H1 (cell line): ENCODE data around the gene CHAD. TPM values are rescaled to one million over a fixed set of nuclear protein-coding genes. Genes with fewer than 3 reads are reported as not detected.

ENCODE experiments used
- CTCF ChIA-PET: fragments of 300-600 bp; sonication (Branson Sonifier 250); formaldehyde crosslinking; loops from one replicate; lab custom pipeline; 2021; ENCODE audit not compliant: partially characterized antibody; lab: Charles Lee
- POLR2A ChIA-PET: fragments of 300-600 bp; sonication (Branson Sonifier 250); formaldehyde crosslinking; loops from one replicate; lab custom pipeline; 2021; ENCODE audit warnings: inconsistent platforms; ENCODE audit not compliant: partially characterized antibody; lab: Charles Lee
- DNase-seq, 2 experiments: peaks; one replicate each; pipeline versions ENCODE4 v3.0.0 to v3.0.0-alpha.2; 2010 to 2022; ENCODE audit warnings: low spot score in 2 of 2, low read depth in 1 of 2, mixed read lengths in 1 of 2
- FAIRE-seq: peaks from 2 replicates; lab custom pipeline; 2011; peaks lifted over from hg19 to GRCh38; lab: Jason Lieb, UNC
- H2AFZ ChIP-seq: 2 replicates; pipeline ENCODE4 v1.8.1; 2012; ENCODE audit warnings: low read length, inconsistent platforms
- H2AK5ac ChIP-seq: 2 replicates; pipeline ENCODE4 v1.6.1; 2013; ENCODE audit warnings: low read depth, low read length
- H2BK120ac ChIP-seq: replicated peaks from 2 replicates; pipeline ENCODE3; 2013; ENCODE audit warnings: low read depth, low read length, inconsistent platforms
- H2BK12ac ChIP-seq: 2 replicates; pipeline ENCODE4 v1.6.1; 2013; ENCODE audit warnings: low read depth, low read length
- H2BK15ac ChIP-seq: 2 replicates; pipeline ENCODE4 v1.6.1; 2013; ENCODE audit warnings: low read length
- H2BK20ac ChIP-seq: 2 replicates; pipeline ENCODE4 v1.6.1; 2013; ENCODE audit warnings: low read length
- H2BK5ac ChIP-seq: 2 replicates; pipeline ENCODE4 v1.6.1; 2013; ENCODE audit warnings: low read depth, low read length
- H3K14ac ChIP-seq: 2 replicates; pipeline ENCODE4 v1.6.1; 2013; ENCODE audit warnings: inconsistent platforms; ENCODE audit not compliant: insufficient read length
- H3K18ac ChIP-seq: 2 replicates; pipeline ENCODE4 v1.6.1; 2013; ENCODE audit warnings: low read length; ENCODE audit errors: extremely low read depth
- H3K23ac ChIP-seq: 2 replicates; pipeline ENCODE4 v1.6.1; 2013; ENCODE audit warnings: inconsistent platforms; ENCODE audit not compliant: insufficient read length
- H3K23me2 ChIP-seq: 2 replicates; pipeline ENCODE4 v1.6.1; 2013; ENCODE audit warnings: low read depth, low read length
- H3K27ac ChIP-seq: 2 replicates; pipeline ENCODE4 v1.6.1; 2011; ENCODE audit warnings: low read depth, low read length, inconsistent platforms
- H3K27me3 ChIP-seq, 4 experiments: replicated peaks in 1 of 4; 1 replicate in 1 of 4; 2 replicates in 3 of 4; pipeline versions ENCODE4 v1.6.1 to v1.8.1; 2011 to 2013; ENCODE audit warnings: low read length in 3 of 4, mild to moderate bottlenecking in 3 of 4, inconsistent platforms in 2 of 4, mixed read lengths in 2 of 4, moderate library complexity in 1 of 4; ENCODE audit not compliant: control insufficient read depth in 3 of 4, insufficient read depth in 3 of 4; ENCODE audit errors: extremely low read depth in 1 of 4
- H3K36me3 ChIP-seq, 4 experiments: 2 replicates each; pipeline versions ENCODE4 v1.6.1 to v1.8.1; 2011 to 2013; ENCODE audit warnings: mild to moderate bottlenecking in 4 of 4, low read length in 3 of 4, moderate library complexity in 2 of 4, control low read depth in 1 of 4, inconsistent platforms in 1 of 4; ENCODE audit not compliant: insufficient read depth in 4 of 4, control insufficient read depth in 2 of 4
- H3K4ac ChIP-seq: replicated peaks from 2 replicates; pipeline ENCODE3; 2013; ENCODE audit warnings: low read length, low read depth, mixed read lengths, inconsistent platforms; ENCODE audit not compliant: insufficient read length
- H3K4me1 ChIP-seq, 4 experiments: replicated peaks in 1 of 4; 1 replicate in 1 of 4; 2 replicates in 3 of 4; pipeline versions ENCODE4 v1.6.1 to v1.8.1; 2011 to 2013; ENCODE audit warnings: low read length in 3 of 4, inconsistent platforms in 2 of 4, mixed read lengths in 1 of 4; ENCODE audit not compliant: insufficient read depth in 4 of 4, control insufficient read depth in 3 of 4
- H3K4me2 ChIP-seq, 2 experiments: 2 replicates each; pipeline versions ENCODE4 v1.6.1 to v1.8.1; 2011 to 2013; ENCODE audit warnings: low read depth in 2 of 2, low read length in 2 of 2, control low read depth in 1 of 2, inconsistent platforms in 1 of 2, mild to moderate bottlenecking in 1 of 2; ENCODE audit not compliant: insufficient read depth in 1 of 2
- H3K4me3 ChIP-seq, 4 experiments: fragments of 200-600, 300-600 bp in 1 of 4; sonication (generic), shearing (Covaris generic), sonication (Bioruptor Twin) in 1 of 4; 2 replicates each; pipeline versions ENCODE4 v1.5.1 to v1.8.1; 2011 to 2016; ENCODE audit warnings: low read length in 4 of 4, low read depth in 3 of 4, control low read depth in 2 of 4, inconsistent platforms in 2 of 4, mild to moderate bottlenecking in 2 of 4, mixed read lengths in 1 of 4, moderate library complexity in 1 of 4; ENCODE audit not compliant: insufficient read depth in 2 of 4; ENCODE audit errors: extremely low read depth in 1 of 4
- H3K56ac ChIP-seq: replicated peaks from 2 replicates; pipeline ENCODE3; 2013; ENCODE audit warnings: low read depth, mild to moderate bottlenecking, mixed read lengths, low read length, inconsistent platforms; ENCODE audit not compliant: insufficient read length
- H3K79me1 ChIP-seq: 2 replicates; pipeline ENCODE4 v1.6.1; 2013; ENCODE audit warnings: low read depth, low read length, control low read depth
- H3K79me2 ChIP-seq, 2 experiments: 2 replicates each; pipeline versions ENCODE4 v1.6.1 to v1.8.1; 2012 to 2013; ENCODE audit warnings: low read length in 2 of 2, mild to moderate bottlenecking in 2 of 2, inconsistent platforms in 1 of 2; ENCODE audit not compliant: insufficient read depth in 2 of 2, control insufficient read depth in 1 of 2
- H3K9ac ChIP-seq, 4 experiments: replicated peaks in 1 of 4; 1 replicate in 1 of 4; 2 replicates in 3 of 4; pipeline versions ENCODE4 v1.6.1 to v1.8.1; 2011 to 2013; ENCODE audit warnings: low read depth in 3 of 4, low read length in 3 of 4, control low read depth in 2 of 4, mild to moderate bottlenecking in 2 of 4, moderate library complexity in 2 of 4, inconsistent platforms in 1 of 4; ENCODE audit errors: extremely low read depth in 1 of 4
- H3K9me3 ChIP-seq, 2 experiments: 2 replicates each; pipeline versions ENCODE4 v1.6.1 to v1.8.1; 2012 to 2013; ENCODE audit warnings: mild to moderate bottlenecking in 2 of 2, moderate library complexity in 2 of 2, control low read depth in 1 of 2, inconsistent platforms in 1 of 2, low read depth in 1 of 2, low read length in 1 of 2, mixed read lengths in 1 of 2; ENCODE audit not compliant: insufficient read depth in 2 of 2
- H4K20me1 ChIP-seq, 2 experiments: replicated peaks in 1 of 2; 2 replicates each; pipeline versions ENCODE3 to v1.8.1; 2011 to 2013; ENCODE audit warnings: inconsistent platforms in 2 of 2, low read length in 2 of 2, mild to moderate bottlenecking in 1 of 2; ENCODE audit not compliant: insufficient read depth in 2 of 2, control insufficient read depth in 1 of 2
- H4K5ac ChIP-seq: 2 replicates; pipeline ENCODE4 v1.6.1; 2013; ENCODE audit warnings: low read length, low read depth, mixed read lengths, inconsistent platforms; ENCODE audit not compliant: insufficient read length
- H4K8ac ChIP-seq: 2 replicates; pipeline ENCODE4 v1.8.0; 2013; ENCODE audit warnings: mild to moderate bottlenecking, moderate library complexity, low read length, inconsistent platforms; ENCODE audit not compliant: insufficient read depth; ENCODE audit errors: extremely low read depth
- H4K91ac ChIP-seq: replicated peaks from 2 replicates; pipeline ENCODE3; 2013; ENCODE audit warnings: low read length, mixed read lengths, inconsistent platforms; ENCODE audit not compliant: insufficient read length
- CTBP2 ChIP-seq: IDR thresholded peaks from 2 replicates; pipeline ENCODE4 v1.7.0; 2011; ENCODE audit warnings: borderline replicate concordance, mild to moderate bottlenecking, moderate library complexity, mixed read lengths, low read length; ENCODE audit not compliant: insufficient read depth, insufficient read length
- FOSL1 ChIP-seq: IDR thresholded peaks from 2 replicates; pipeline ENCODE4 v1.6.1; 2011; ENCODE audit warnings: mild to moderate bottlenecking, low read depth, low read length, moderate library complexity; ENCODE audit not compliant: insufficient read depth
- KDM5A ChIP-seq: fragments of 200-600 bp; IDR thresholded peaks from 2 replicates; pipeline ENCODE4 v1.7.1; 2012; ENCODE audit warnings: mild to moderate bottlenecking, low read length, inconsistent platforms, mixed read lengths
- NRF1 ChIP-seq: IDR thresholded peaks from 2 replicates; pipeline ENCODE4 v1.6.1; 2011; ENCODE audit warnings: mild to moderate bottlenecking, low read depth, low read length, improper control_type of control experiment
- RBBP5 ChIP-seq: IDR thresholded peaks from 2 replicates; pipeline ENCODE4 v1.7.1; 2012; ENCODE audit warnings: low read depth, mild to moderate bottlenecking, inconsistent platforms, low read length, moderate library complexity, borderline replicate concordance
- SUZ12 ChIP-seq: fragments of 200-600 bp; sonication (generic); IDR thresholded peaks from 2 replicates; pipeline ENCODE4 v1.6.1; 2012; ENCODE audit warnings: mild to moderate bottlenecking, inconsistent platforms, low read length, moderate library complexity, mixed read lengths
- YY1 ChIP-seq: IDR thresholded peaks from 2 replicates; pipeline ENCODE4 v1.6.1; 2011; ENCODE audit warnings: low read depth, mild to moderate bottlenecking, low read length
- WGBS, 2 experiments: shearing (Covaris generic) in 1 of 2; methylation state at CpG; one replicate each; pipeline versions ENCODE4 v1.1.6 to v1.1.7; 2013 to 2015; ENCODE audit warnings: low lambda C conversion rate in 2 of 2, mixed read lengths in 2 of 2, inconsistent platforms in 1 of 2, low coverage in 1 of 2, missing lambda C conversion rate in 1 of 2; ENCODE audit not compliant: insufficient replicate concordance in 2 of 2, insufficient coverage in 1 of 2, insufficient read length in 1 of 2; ENCODE audit errors: extremely low coverage in 1 of 2, missing lambda C conversion rate in 1 of 2; 5-methylcytosine and 5-hydroxymethylcytosine counted together
- polyA plus RNA-seq, 7 experiments: library from polyadenylated mRNA; depleted of rRNA in 3 of 7; stranded (reverse) in 5 of 7; unstranded in 2 of 7; fragments of >200 nt in 5 of 7; fragments of 200-250 nt in 2 of 7; gene quantifications; 1 replicate in 5 of 7; 2 replicates in 1 of 7; 4 replicates in 1 of 7; pipeline versions ENCODE4 v1.2.1 to v1.2.3, GENCODE V29; 2011 to 2013; ENCODE audit warnings: missing spikeins in 2 of 7, mixed read lengths in 2 of 7
- total RNA-seq: library from RNA; stranded (reverse); fragmentation: NEBNext Ultra II Directional; extraction: Animal tissue kit (Norgen Biotek cat#: 25700); gene quantifications from 2 replicates; pipeline ENCODE4 v1.2.1, GENCODE V29; 2021

The CHAD gene
- total and polyA plus RNA-seq, 2 of the 8 experiments (the other 6 are each of a cell fraction or from before 2014, with no cell fraction given), result 0.03 TPM; not detected in 1

GRCh38 chr17:50478391-50479381 lies 10.0 kb upstream of the CHAD start, which contains the start of gene RSAD1:
RSAD1 (plus strand) TSS chr17:50478860; CDS start chr17:50478885, 25 bp downstream.
- Histone ChIP-seq H3K14ac (no peak within 1 kb of the TSS), H3K79me2 (peaks cover 0 to 3% of the 10 kb centered on the region in 2 experiments; a peak in 1 of 4 replicates), H3K36me3 (peaks cover 0 to 1% (median 0%) of the 10 kb centered on the region in 4 experiments; a peak in 2 of 8 replicates), H4K5ac (peak within 1 kb of the TSS; percentile 39), H3K79me1 (no peaks in the 10 kb centered on the region), H3K56ac (no peak within 1 kb of the TSS), H2BK12ac (peak within 1 kb of the TSS; percentile 50; the same call in 1 of the 2 replicates), H2BK120ac (no peak within 1 kb of the TSS), H2AFZ (peak within 1 kb of the TSS; percentile 97), H2BK5ac (no peak within 1 kb of the TSS; the same call in 1 of the 2 replicates), H3K4me3 (peak within 1 kb of the TSS; percentile 46 to 81 (median 72)), H3K27ac (no peak within 1 kb of the TSS; the same call in 1 of the 2 replicates), H2BK15ac (0 out of 2 replicates have a peak within 1 kb of the TSS, but pooled peaks have one; percentile 88), H3K23ac (no peak within 1 kb of the TSS), H4K91ac (peak within 1 kb of the TSS; percentile 62), H4K8ac (peak within 1 kb of the TSS; percentile 93; the same call in 1 of the 2 replicates), H2BK20ac (peak within 1 kb of the TSS; percentile 80; the same call in 1 of the 2 replicates), H3K4ac (no peak within 1 kb of the TSS), H3K23me2 (peaks cover 8% of the 10 kb centered on the region), H4K20me1 (peaks cover 0 to 2% of the 10 kb centered on the region in 2 experiments), H3K9ac (peak within 1 kb of the TSS in 3 of 4 experiments; percentile 58 to 61 (median 60); a peak in 5 of 7 replicates), H3K9me3 (no peaks in the 10 kb centered on the region), H3K4me1 (peaks cover 0 to 10% (median 6%) of the 10 kb centered on the region in 4 experiments; a peak in 6 of 7 replicates), H3K4me2 (peak within 1 kb of the TSS; percentile 55 to 87), H3K27me3 (peaks cover 0 to 4% (median under 1%) of the 10 kb centered on the region in 4 experiments; a peak in 2 of 7 replicates), H3K18ac (peak within 1 kb of the TSS; percentile 87), H2AK5ac (0 out of 2 replicates have a peak within 1 kb of the TSS, but pooled peaks have one; percentile 34)
- ChIA-PET POLR2A (interaction anchor here (0.8 to 1.7 kb wide), 13 partner anchors 8 to 280 kb away, joined by 3 to 10 read pairs (median 3); partner anchors contain the start of genes CHAD, EPN3 and LRRC59), CTCF (interaction anchor here (0.7 to 2.4 kb wide), 44 partner anchors 10 to 290 kb away, joined by 3 to 39 read pairs (median 4); partner anchors contain the start of genes CACNA1G, CHAD, EPN3 and LRRC59)
- DNase-seq, result peak; percentile 68 to 84
- WGBS, 2 experiments, result 8% methylated on average over 64 of the region's 75 CpGs; no CpG with 5 or more reads in 1 of the 2 experiments
- FAIRE-seq, result no peak
- TF ChIP-seq KDM5A (no peak), SUZ12 (0 out of 2 replicates have a peak, but pooled peaks have one; percentile 18), FOSL1 (no peak), YY1 (peak; percentile 87), CTBP2 (peak; percentile 52), RBBP5 (no peak; the same call in 1 of the 2 replicates), NRF1 (peak; percentile 29; the same call in 1 of the 2 replicates)
